Endodermal cell (in vitro differentiated cells): ENCODE results near the gene FAM3D. TPM values are rescaled to one million over a fixed set of nuclear protein-coding genes. Genes with fewer than 3 reads are reported as not detected.

Experiments used
- DNase-seq: peaks from one replicate; pipeline ENCODE4 v3.0.0-alpha.2; 2017
- H3K27ac ChIP-seq: 2 replicates; pipeline ENCODE4 v1.5.1; 2013; ENCODE audit warnings: mild to moderate bottlenecking, low read depth, low read length, moderate library complexity
- H3K27me3 ChIP-seq: 2 replicates; pipeline ENCODE4 v1.6.1; 2013; ENCODE audit warnings: mild to moderate bottlenecking, low read length, moderate library complexity; ENCODE audit not compliant: insufficient read depth, control insufficient read depth, poor library complexity, severe bottlenecking
- H3K36me3 ChIP-seq: 2 replicates; pipeline ENCODE4 v1.7.0; 2013; ENCODE audit warnings: mild to moderate bottlenecking, low read length, moderate library complexity; ENCODE audit not compliant: control insufficient read depth, insufficient read depth
- H3K4me1 ChIP-seq: one replicate; pipeline ENCODE4 v1.7.0; 2013; ENCODE audit warnings: low read length; ENCODE audit not compliant: control insufficient read depth, insufficient read depth
- H3K4me3 ChIP-seq: 2 replicates; pipeline ENCODE4 v1.5.1; 2013; ENCODE audit warnings: mild to moderate bottlenecking, low read length, moderate library complexity
- H3K9ac ChIP-seq: 2 replicates; pipeline ENCODE4 v1.6.1; 2013; ENCODE audit warnings: mild to moderate bottlenecking, low read length, moderate library complexity; ENCODE audit not compliant: poor library complexity, severe bottlenecking; ENCODE audit errors: extremely low read depth
- H3K9me3 ChIP-seq: 2 replicates; pipeline ENCODE4 v1.6.1; 2013; ENCODE audit warnings: mild to moderate bottlenecking, low read length, moderate library complexity; ENCODE audit not compliant: control insufficient read depth
- H3K27ac Mint-ChIP-seq: 2 replicates; pipeline ENCODE4 v1.8.0; 2020; ENCODE audit warnings: mixed read lengths
- H3K27me3 Mint-ChIP-seq: 2 replicates; pipeline ENCODE4 v1.8.0; 2021; ENCODE audit warnings: mild to moderate bottlenecking, mixed read lengths; ENCODE audit not compliant: insufficient read depth
- H3K36me3 Mint-ChIP-seq: 2 replicates; pipeline ENCODE4 v1.8.0; 2020; ENCODE audit warnings: low read depth, mixed read lengths
- H3K4me1 Mint-ChIP-seq: 2 replicates; pipeline ENCODE4 v1.8.0; 2020; ENCODE audit warnings: mixed read lengths
- H3K4me3 Mint-ChIP-seq: 2 replicates; pipeline ENCODE4 v1.8.0; 2020; ENCODE audit warnings: mild to moderate bottlenecking, moderate library complexity, mixed read lengths
- H3K9me3 Mint-ChIP-seq: 2 replicates; pipeline ENCODE4 v1.8.0; 2020; ENCODE audit warnings: mild to moderate bottlenecking, mixed read lengths
- whole genome bisulfite sequencing, 2 experiments: methylation state at CpG; one replicate each; pipeline versions ENCODE4 v1.1.5 to v1.1.7; 2013; ENCODE audit warnings: missing lambda C conversion rate in 2 of 2, mixed read lengths in 1 of 2; ENCODE audit not compliant: insufficient coverage in 1 of 2, insufficient read length in 1 of 2; 5-methylcytosine and 5-hydroxymethylcytosine counted together
- total RNA-seq, 2 donors: library from RNA; stranded (reverse); fragmentation: NEBNext Ultra II Directional in 1 of 2; extraction: Animal tissue kit (Norgen Biotek cat#: 25700) in 1 of 2; gene quantifications; 2 replicates in 1 of 2; 3 replicates in 1 of 2; pipeline ENCODE4 v1.2.1, GENCODE V29; 2021
- TF ChIP-seq, protein P1 (sequence below): fragments of 200-600 bp; sonication (generic); conservative IDR thresholded peaks from 2 replicates; pipeline ENCODE4 v1.5.0; 2021; ENCODE audit warnings: antibody characterized with exemption, mild to moderate bottlenecking

Gene FAM3D
- total RNA-seq, 2 donors from 2014 or later, result not detected

DNA sequence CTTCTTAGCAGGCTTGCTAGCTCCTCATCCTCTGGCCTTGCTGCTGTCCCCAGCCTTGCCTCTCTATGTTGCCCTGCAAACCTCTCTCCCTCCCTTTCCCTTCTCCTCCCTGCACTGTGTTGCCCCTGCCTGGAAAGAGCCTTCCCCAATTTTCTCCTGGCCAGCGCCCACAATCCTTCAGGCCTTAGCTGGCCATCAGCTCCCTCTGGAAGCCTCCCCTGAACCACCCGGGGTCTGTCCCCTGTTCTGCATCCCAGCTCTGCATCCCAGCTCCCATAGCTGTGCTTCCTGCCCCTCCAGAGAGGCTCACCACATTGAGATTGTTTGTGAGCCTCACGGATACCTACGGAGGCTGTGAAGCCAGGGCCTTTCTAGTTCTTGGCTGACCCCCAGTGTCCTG lies 23.7 kb downstream of the FAM3D start:
- TF ChIP-seq, protein P1, sequence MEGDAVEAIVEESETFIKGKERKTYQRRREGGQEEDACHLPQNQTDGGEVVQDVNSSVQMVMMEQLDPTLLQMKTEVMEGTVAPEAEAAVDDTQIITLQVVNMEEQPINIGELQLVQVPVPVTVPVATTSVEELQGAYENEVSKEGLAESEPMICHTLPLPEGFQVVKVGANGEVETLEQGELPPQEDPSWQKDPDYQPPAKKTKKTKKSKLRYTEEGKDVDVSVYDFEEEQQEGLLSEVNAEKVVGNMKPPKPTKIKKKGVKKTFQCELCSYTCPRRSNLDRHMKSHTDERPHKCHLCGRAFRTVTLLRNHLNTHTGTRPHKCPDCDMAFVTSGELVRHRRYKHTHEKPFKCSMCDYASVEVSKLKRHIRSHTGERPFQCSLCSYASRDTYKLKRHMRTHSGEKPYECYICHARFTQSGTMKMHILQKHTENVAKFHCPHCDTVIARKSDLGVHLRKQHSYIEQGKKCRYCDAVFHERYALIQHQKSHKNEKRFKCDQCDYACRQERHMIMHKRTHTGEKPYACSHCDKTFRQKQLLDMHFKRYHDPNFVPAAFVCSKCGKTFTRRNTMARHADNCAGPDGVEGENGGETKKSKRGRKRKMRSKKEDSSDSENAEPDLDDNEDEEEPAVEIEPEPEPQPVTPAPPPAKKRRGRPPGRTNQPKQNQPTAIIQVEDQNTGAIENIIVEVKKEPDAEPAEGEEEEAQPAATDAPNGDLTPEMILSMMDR, result no peak
- no peaks in the 10 kb centered on the region for H3K36me3 Mint-ChIP-seq
- no peak overlapping the region for H3K4me3 Mint-ChIP-seq
- peaks cover 2% of the 10 kb centered on the region for H3K9me3 Mint-ChIP-seq
- Histone ChIP-seq H3K27me3 (peaks cover 15% of the 10 kb centered on the region), H3K36me3 (no peaks in the 10 kb centered on the region), H3K9me3 (peaks cover 6% of the 10 kb centered on the region), H3K9ac (no peak overlapping the region), H3K4me1 (no peaks in the 10 kb centered on the region), H3K27ac (no peak overlapping the region), H3K4me3 (no peak overlapping the region)
- no peak overlapping the region for H3K27ac Mint-ChIP-seq
- peaks cover 1% of the 10 kb centered on the region for H3K4me1 Mint-ChIP-seq
- peaks cover 34% of the 10 kb centered on the region for H3K27me3 Mint-ChIP-seq
- WGBS, 2 experiments, result 90 to 93% methylated on average over 4 of the region's 4 CpGs
- DNase-seq, result no peak

DNA sequence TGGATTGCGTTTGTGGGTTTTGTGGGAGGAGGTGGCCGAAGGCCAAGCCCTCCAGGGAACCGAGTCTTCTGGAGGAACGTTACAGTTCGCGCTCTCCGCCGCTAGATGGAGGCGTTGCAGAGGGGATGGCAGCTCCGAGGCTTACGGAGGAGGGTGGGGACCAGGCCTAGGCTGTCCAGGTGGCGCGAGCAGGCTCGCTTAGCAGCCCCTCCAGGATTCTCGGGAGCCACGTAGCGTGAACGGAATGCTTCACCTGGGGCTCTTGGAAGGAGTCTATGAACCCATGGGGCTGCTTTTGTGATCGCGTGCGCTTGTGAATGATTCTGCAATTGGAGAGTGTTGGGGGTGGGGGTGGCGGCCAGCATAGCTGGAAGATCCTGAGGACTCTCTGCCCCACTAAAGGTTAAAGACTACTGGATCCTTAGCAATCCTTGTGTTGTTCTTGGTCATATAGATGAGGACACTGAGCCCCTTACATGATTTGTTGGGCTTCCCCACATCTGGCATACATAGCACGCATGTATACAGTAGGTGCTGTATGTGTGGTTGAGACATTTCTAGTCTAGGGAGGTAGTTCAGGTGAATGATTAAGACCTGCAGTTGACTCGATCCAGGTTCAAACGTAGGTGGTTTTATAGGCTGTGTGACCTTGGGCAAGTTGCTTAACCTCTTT lies 25.7 kb downstream of the FAM3D start:
- peaks cover 6% of the 10 kb centered on the region for H3K9me3 ChIP-seq
- H3K27ac Mint-ChIP-seq, result no peak overlapping the region
- H3K9me3 Mint-ChIP-seq, result no peaks in the 10 kb centered on the region
- no peak overlapping the region for H3K9ac ChIP-seq
- no peaks in the 10 kb centered on the region for H3K36me3 Mint-ChIP-seq
- no peak overlapping the region for H3K4me3 ChIP-seq
- no peak overlapping the region for H3K4me3 Mint-ChIP-seq
- H3K4me1 Mint-ChIP-seq, result peaks cover 1% of the 10 kb centered on the region
- peak; percentile 96 for DNase-seq
- peaks cover 23% of the 10 kb centered on the region for H3K27me3 ChIP-seq
- TF ChIP-seq, protein P1, result peak; percentile 97
- H3K4me1 ChIP-seq, result no peaks in the 10 kb centered on the region
- no peak overlapping the region for H3K27ac ChIP-seq
- WGBS, 2 experiments, result 22 to 25% methylated on average over 19 to 25 of the region's 25 CpGs
- H3K27me3 Mint-ChIP-seq, result peaks cover 50% of the 10 kb centered on the region
- H3K36me3 ChIP-seq, result no peaks in the 10 kb centered on the region

- WGBS, 2 experiments, result 90 to 91% methylated on average over 6 to 10 of the region's 10 CpGs
- DNase-seq, result no peak
- Histone ChIP-seq H3K27me3 (peaks cover 27% of the 10 kb centered on the region), H3K27ac (no peak overlapping the region), H3K36me3 (no peaks in the 10 kb centered on the region), H3K4me1 (no peaks in the 10 kb centered on the region), H3K4me3 (no peak overlapping the region), H3K9ac (no peak overlapping the region), H3K9me3 (peaks cover 5% of the 10 kb centered on the region)
- Mint-ChIP-seq H3K27ac (no peak overlapping the region), H3K27me3 (peaks cover 58% of the 10 kb centered on the region), H3K4me3 (no peak overlapping the region), H3K9me3 (no peaks in the 10 kb centered on the region), H3K36me3 (no peaks in the 10 kb centered on the region), H3K4me1 (peaks cover 1% of the 10 kb centered on the region)
- TF ChIP-seq, protein P1, result no peak
Measured at GRCh38 chr3:58639842-58640241, 26.7 kb downstream of the FAM3D start.
